NT2/D1 (cell line): ENCODE data around the gene TM4SF4.

Source experiments
- SUZ12 ChIP-seq: IDR thresholded peaks from 2 replicates; pipeline ENCODE4 v1.6.1; 2011; ENCODE audit not compliant: insufficient read length, insufficient read depth; ENCODE audit errors: extremely low read depth
- YY1 ChIP-seq: IDR thresholded peaks from 2 replicates; pipeline ENCODE4 v1.6.1; 2011; ENCODE audit not compliant: insufficient read length, insufficient read depth
- ZNF274 ChIP-seq: IDR thresholded peaks from 2 replicates; pipeline ENCODE4 v1.6.1; 2011; ENCODE audit warnings: mild to moderate bottlenecking, low read depth, low read length

DNA sequence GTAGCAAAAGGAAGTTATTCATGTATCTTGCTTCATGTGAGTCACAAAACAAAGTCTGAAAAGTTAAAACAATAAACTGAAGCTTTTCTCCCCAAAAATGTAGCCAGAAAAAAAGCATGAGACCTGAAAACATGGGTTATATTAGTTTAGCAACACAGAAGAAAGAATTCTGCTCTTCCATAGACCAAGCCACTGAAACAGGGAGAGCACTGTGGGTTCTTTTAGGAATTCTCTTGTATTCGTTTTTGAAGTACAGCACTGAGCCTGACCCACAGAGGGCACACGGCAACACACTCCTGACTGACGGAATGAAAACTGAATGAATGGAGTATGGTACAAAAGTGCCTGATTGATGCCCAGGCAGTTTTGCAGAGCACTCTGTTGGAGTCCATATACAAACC lies 66.6 kb downstream of the TM4SF4 start:
- no peak for TF ChIP-seq SUZ12
- TF ChIP-seq ZNF274 = no peak
- no peak for TF ChIP-seq YY1
